K562 (cell line): Measurements from ENCODE around the gene MARK3. TPM values are rescaled to one million over a fixed set of nuclear protein-coding genes. Genes with fewer than 3 reads are reported as not detected.

Experiments
- CBFB ChIP-seq: sonication (generic); formaldehyde crosslinking; IDR thresholded peaks from 2 replicates; pipeline ENCODE4 v1.4.0; 2020; ENCODE audit warnings: mild to moderate bottlenecking, missing genetic modification reagents
- CBX3 ChIP-seq, 2 experiments: IDR thresholded peaks; 1 replicate in 1 of 2; 2 replicates in 1 of 2; pipeline ENCODE4 v1.6.1; 2012; ENCODE audit warnings: inconsistent platforms in 2 of 2, low read length in 2 of 2, borderline replicate concordance in 1 of 2, control low read depth in 1 of 2
- EHMT2 ChIP-seq: fragments of 450-650 bp; IDR thresholded peaks from 2 replicates; pipeline ENCODE4 v1.6.1; 2018; ENCODE audit warnings: antibody characterized with exemption
- ESRRA ChIP-seq: fragments of 450-650 bp; IDR thresholded peaks from 2 replicates; pipeline ENCODE4 v1.6.1; 2014; ENCODE audit warnings: low read depth, mild to moderate bottlenecking, moderate library complexity, borderline replicate concordance
- ETV5 ChIP-seq: sonication (generic); formaldehyde crosslinking; IDR thresholded peaks from 2 replicates; pipeline ENCODE4 v1.4.0; 2020; ENCODE audit warnings: low read depth, mild to moderate bottlenecking, missing genetic modification reagents
- GABPA ChIP-seq: fragments of 200-800 bp; sonication (Bioruptor generic); conservative IDR thresholded peaks from 2 replicates; pipeline ENCODE4 v1.6.1; 2016; ENCODE audit warnings: low read depth, missing genetic modification characterization, missing compliant biosample characterization
- HIVEP1 ChIP-seq: fragments of 250-450 bp; sonication (Bioruptor Pico); IDR thresholded peaks from 2 replicates; pipeline ENCODE4 v1.4.0; 2020; ENCODE audit warnings: mild to moderate bottlenecking
- KDM1A ChIP-seq, 2 experiments: fragments of 450-650 bp; IDR thresholded peaks; 2 replicates each; pipeline ENCODE4 v1.6.1; 2016; ENCODE audit warnings: mild to moderate bottlenecking in 2 of 2
- KLF13 ChIP-seq: fragments of 450-650 bp; IDR thresholded peaks from 2 replicates; pipeline ENCODE4 v1.6.1; 2016; ENCODE audit warnings: missing genetic modification characterization, low read depth, mild to moderate bottlenecking, missing compliant biosample characterization, moderate library complexity, borderline replicate concordance
- LARP7 ChIP-seq: fragments of 450-650 bp; IDR thresholded peaks from 2 replicates; pipeline ENCODE4 v1.6.1; 2016
- SETDB1 ChIP-seq: IDR thresholded peaks from one replicate; pipeline ENCODE4 v1.6.1; 2012; ENCODE audit warnings: low read length, control low read depth, inconsistent platforms
- SLC30A9 ChIP-seq: fragments of 250-450 bp; sonication (Bioruptor Pico); IDR thresholded peaks from 2 replicates; pipeline ENCODE4 v1.8.0; 2022; ENCODE audit warnings: mild to moderate bottlenecking, moderate library complexity
- SMARCB1 ChIP-seq: IDR thresholded peaks from 2 replicates; pipeline ENCODE4 v1.6.1; 2011; ENCODE audit warnings: improper control_type of control experiment, low read depth; ENCODE audit not compliant: insufficient read length
- ZBTB12 ChIP-seq: fragments of 250-450 bp; sonication (Bioruptor Pico); IDR thresholded peaks from 2 replicates; pipeline ENCODE4 v1.4.0; 2020
- ZNF311 ChIP-seq: fragments of 250-450 bp; sonication (Bioruptor Pico); IDR thresholded peaks from 2 replicates; pipeline ENCODE4 v1.4.0; 2020; ENCODE audit warnings: mild to moderate bottlenecking, moderate library complexity
- polyA plus RNA-seq, 8 experiments: library from polyadenylated mRNA; depleted of rRNA in 4 of 8; stranded (reverse) in 5 of 8; unstranded in 3 of 8; fragments of >200 nt; fragmentation: Nextera tagmentation in 2 of 8; fragmentation: Illumina TruSeq in 1 of 8; extraction: Ambion mirVana in 2 of 8; extraction: Trizol in 1 of 8; gene quantifications; 2 replicates each; pipeline versions ENCODE4 v1.2.1 to v1.2.3, GENCODE V29; 2011 to 2014; ENCODE audit warnings: inconsistent platforms in 1 of 8, missing spikeins in 1 of 8
- total RNA-seq, 7 experiments: library from RNA; depleted of rRNA in 6 of 7; stranded (reverse); fragments of >200 nt in 6 of 7; fragmentation: Illumina TruSeq in 2 of 7; extraction: Trizol in 2 of 7; gene quantifications; 2 replicates each; pipeline versions ENCODE4 v1.2.1 to v1.2.3, GENCODE V29; 2011 to 2021; ENCODE audit warnings: low replicate concordance in 1 of 7
- TF ChIP-seq, protein P1 (sequence below): sonication (generic); formaldehyde crosslinking; IDR thresholded peaks from 2 replicates; pipeline ENCODE4 v1.8.0; 2022; ENCODE audit warnings: mild to moderate bottlenecking, missing genetic modification reagents
- TF ChIP-seq, protein P2 (sequence below): sonication (generic); formaldehyde crosslinking; IDR thresholded peaks from 2 replicates; pipeline ENCODE4 v1.8.1; 2023; ENCODE audit warnings: mild to moderate bottlenecking, missing genetic modification reagents
- TF ChIP-seq, protein P3 (sequence below): fragments of 250-450 bp; sonication (Bioruptor Pico); IDR thresholded peaks from 2 replicates; pipeline ENCODE4 v1.9.0; 2021; ENCODE audit warnings: mild to moderate bottlenecking, inconsistent platforms
- TF ChIP-seq, protein P4 (sequence below): fragments of 250-450 bp; sonication (Bioruptor Pico); IDR thresholded peaks from 2 replicates; pipeline ENCODE4 v1.8.0; 2022; ENCODE audit warnings: inconsistent platforms

MARK3 gene
- total and polyA plus RNA-seq, 9 of the 15 experiments (the other 6 are each of a cell fraction or from before 2014, with no cell fraction given): 10.1 to 68.7 (median 56.3) TPM

DNA sequence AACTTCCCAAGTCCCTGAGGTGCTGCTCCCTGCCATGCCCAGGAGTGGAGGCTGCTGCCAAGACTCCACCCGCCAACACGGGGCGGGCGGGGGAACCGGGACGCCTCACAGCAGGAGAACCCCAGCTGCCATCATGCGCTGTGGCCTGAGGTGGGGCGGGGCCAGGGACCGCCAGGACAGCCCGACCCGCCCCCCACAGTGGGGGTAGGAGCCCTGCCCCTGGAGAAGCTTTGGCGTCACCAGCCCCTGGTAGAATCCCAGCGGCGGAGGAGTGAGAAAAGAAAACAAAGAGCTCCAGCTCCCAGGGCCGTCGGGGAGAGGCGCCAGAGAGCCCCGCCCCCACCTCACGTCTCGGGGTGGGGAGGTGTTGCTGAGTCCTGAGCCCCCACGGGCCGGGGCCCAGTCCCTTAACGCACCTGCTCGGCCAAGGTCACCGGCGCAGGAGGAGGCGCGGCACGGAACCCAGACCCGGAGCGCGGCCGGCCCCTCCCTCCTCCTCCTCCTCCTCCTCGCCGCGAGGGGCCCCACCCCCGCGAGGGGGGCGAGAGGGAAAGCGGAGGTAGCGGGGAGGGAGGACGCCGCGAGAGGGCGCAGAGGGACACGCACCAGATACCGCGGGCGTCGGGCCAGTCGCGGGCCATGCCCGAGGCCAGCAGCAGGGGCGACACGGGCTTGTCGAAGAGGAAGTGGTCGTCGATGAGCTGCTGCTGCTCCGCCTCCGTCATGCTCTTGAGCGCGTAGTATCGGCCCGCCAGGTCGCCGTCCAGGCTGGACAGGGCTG, 135.6 kb downstream of the MARK3 start (continued):
- TF ChIP-seq, protein P1, sequence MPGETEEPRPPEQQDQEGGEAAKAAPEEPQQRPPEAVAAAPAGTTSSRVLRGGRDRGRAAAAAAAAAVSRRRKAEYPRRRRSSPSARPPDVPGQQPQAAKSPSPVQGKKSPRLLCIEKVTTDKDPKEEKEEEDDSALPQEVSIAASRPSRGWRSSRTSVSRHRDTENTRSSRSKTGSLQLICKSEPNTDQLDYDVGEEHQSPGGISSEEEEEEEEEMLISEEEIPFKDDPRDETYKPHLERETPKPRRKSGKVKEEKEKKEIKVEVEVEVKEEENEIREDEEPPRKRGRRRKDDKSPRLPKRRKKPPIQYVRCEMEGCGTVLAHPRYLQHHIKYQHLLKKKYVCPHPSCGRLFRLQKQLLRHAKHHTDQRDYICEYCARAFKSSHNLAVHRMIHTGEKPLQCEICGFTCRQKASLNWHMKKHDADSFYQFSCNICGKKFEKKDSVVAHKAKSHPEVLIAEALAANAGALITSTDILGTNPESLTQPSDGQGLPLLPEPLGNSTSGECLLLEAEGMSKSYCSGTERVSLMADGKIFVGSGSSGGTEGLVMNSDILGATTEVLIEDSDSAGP (CRISPR knock-in tag): no peak
- TF ChIP-seq, protein P2, sequence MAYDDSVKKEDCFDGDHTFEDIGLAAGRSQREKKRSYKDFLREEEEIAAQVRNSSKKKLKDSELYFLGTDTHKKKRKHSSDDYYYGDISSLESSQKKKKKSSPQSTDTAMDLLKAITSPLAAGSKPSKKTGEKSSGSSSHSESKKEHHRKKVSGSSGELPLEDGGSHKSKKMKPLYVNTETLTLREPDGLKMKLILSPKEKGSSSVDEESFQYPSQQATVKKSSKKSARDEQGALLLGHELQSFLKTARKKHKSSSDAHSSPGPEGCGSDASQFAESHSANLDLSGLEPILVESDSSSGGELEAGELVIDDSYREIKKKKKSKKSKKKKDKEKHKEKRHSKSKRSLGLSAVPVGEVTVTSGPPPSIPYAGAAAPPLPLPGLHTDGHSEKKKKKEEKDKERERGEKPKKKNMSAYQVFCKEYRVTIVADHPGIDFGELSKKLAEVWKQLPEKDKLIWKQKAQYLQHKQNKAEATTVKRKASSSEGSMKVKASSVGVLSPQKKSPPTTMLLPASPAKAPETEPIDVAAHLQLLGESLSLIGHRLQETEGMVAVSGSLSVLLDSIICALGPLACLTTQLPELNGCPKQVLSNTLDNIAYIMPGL: no peak; the same call in 1 of the 2 replicates
- TF ChIP-seq SMARCB1: no peak
- TF ChIP-seq CBFB (CRISPR knock-in tag): no peak
- TF ChIP-seq ZBTB12 (CRISPR knock-in tag): no peak
- TF ChIP-seq GABPA (tag): 0 out of 2 replicates have a peak, but pooled peaks have one; percentile 28
- TF ChIP-seq SETDB1: no peak
- TF ChIP-seq KLF13 (tag): peak; percentile 73
- TF ChIP-seq ESRRA: peak; percentile 78
- no peak for TF ChIP-seq LARP7
- no peak for TF ChIP-seq CBX3 (IDR thresholded peaks at IDR 0.05; ENCODE audit: borderline replicate concordance in 1 of 2, low read length in 2 of 2)
- peak in 1 of 2 experiments; percentile 48; a peak in 1 of 4 replicates for TF ChIP-seq KDM1A (IDR thresholded peaks at IDR 0.05)
- no peak for TF ChIP-seq ETV5
- TF ChIP-seq SLC30A9 (CRISPR knock-in tag): no peak
- TF ChIP-seq HIVEP1: no peak
- TF ChIP-seq EHMT2: no peak
- no peak for TF ChIP-seq ZNF311 (CRISPR knock-in tag)
- TF ChIP-seq, protein P3, sequence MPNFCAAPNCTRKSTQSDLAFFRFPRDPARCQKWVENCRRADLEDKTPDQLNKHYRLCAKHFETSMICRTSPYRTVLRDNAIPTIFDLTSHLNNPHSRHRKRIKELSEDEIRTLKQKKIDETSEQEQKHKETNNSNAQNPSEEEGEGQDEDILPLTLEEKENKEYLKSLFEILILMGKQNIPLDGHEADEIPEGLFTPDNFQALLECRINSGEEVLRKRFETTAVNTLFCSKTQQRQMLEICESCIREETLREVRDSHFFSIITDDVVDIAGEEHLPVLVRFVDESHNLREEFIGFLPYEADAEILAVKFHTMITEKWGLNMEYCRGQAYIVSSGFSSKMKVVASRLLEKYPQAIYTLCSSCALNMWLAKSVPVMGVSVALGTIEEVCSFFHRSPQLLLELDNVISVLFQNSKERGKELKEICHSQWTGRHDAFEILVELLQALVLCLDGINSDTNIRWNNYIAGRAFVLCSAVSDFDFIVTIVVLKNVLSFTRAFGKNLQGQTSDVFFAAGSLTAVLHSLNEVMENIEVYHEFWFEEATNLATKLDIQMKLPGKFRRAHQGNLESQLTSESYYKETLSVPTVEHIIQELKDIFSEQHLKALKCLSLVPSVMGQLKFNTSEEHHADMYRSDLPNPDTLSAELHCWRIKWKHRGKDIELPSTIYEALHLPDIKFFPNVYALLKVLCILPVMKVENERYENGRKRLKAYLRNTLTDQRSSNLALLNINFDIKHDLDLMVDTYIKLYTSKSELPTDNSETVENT (CRISPR knock-in tag): no peak
- TF ChIP-seq, protein P4, sequence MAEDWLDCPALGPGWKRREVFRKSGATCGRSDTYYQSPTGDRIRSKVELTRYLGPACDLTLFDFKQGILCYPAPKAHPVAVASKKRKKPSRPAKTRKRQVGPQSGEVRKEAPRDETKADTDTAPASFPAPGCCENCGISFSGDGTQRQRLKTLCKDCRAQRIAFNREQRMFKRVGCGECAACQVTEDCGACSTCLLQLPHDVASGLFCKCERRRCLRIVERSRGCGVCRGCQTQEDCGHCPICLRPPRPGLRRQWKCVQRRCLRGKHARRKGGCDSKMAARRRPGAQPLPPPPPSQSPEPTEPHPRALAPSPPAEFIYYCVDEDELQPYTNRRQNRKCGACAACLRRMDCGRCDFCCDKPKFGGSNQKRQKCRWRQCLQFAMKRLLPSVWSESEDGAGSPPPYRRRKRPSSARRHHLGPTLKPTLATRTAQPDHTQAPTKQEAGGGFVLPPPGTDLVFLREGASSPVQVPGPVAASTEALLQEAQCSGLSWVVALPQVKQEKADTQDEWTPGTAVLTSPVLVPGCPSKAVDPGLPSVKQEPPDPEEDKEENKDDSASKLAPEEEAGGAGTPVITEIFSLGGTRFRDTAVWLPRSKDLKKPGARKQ (CRISPR knock-in tag): no peak
